ENCODE data around the gene NNT.
A peak's percentile ranks its signal among the peaks of the same experiment; 100 is the strongest.
"Not testable (repeated sequence)": the region's sequence is repeated elsewhere in the genome, so short reads cannot be mapped to it uniquely, and the experiment has no call there.

NNT gene

GRCh38 chr5:43583724-43584123 lies 19.3 kb upstream of the NNT start:
- no peak for DNase-seq (ENCODE audit: low spot score)

- no peak for DNase-seq (ENCODE audit: low spot score)
Measured at GRCh38 chr5:43584166-43584699, 18.7 kb upstream of the NNT start.

GRCh38 chr5:43588842-43589241 lies 14.1 kb upstream of the NNT start:
- DNase-seq (ENCODE audit: low spot score) = no peak

DNA sequence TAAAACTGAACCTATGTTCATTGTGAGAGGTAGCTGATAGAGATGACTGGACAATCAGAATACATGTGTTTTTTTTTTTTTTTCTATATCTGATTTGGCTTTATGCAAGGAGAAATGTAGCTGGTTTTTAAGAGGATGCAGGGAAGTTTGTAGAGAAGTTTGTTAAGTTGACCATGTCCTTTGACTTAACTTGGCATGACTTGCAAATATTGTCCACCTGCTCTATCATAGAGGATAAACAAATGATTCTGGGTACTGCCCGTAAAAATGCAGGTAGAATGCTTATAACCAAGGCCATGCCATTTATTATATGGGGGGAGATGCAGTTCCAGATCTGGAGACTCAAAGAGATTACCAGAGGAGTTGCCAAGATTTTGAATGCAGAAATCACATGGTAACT lies 13.7 kb upstream of the NNT start:
- no peak for DNase-seq (ENCODE audit: low spot score)

GRCh38 chr5:43590700-43591099 lies 12.3 kb upstream of the NNT start:
- DNase-seq (ENCODE audit: low spot score) = no peak

DNA sequence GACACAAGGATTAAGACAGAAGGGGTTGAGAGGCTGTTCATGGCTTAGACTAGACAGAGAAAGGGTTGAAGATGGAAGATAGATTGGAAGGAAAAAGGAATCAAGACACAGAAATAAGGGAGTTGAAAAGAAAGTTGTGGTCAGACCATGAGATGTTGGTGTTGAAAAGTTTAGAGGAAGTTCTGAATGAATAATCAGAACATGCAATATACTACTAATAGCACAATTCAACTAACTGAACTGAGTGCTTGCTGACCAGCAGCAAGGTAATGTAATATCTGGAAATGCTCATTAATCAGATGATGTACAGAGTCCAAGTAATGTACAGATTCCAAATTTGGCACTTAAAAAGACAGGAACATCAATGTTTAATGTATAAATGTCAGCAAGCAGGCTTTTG lies 10.6 kb upstream of the NNT start:
- no peak for DNase-seq (ENCODE audit: low spot score)

- not testable (repeated sequence) for DNase-seq (ENCODE audit: low spot score)
Measured at GRCh38 chr5:43598927-43599326, 4.1 kb upstream of the NNT start.

GRCh38 chr5:43601454-43602260 lies 1.3 kb upstream of the NNT start:
- no peak for DNase-seq (ENCODE audit: low spot score)

GRCh38 chr5:43603344-43604217 lies 601 bp downstream of the NNT start:
- DNase-seq (ENCODE audit: low spot score) = peak; percentile 70

DNA sequence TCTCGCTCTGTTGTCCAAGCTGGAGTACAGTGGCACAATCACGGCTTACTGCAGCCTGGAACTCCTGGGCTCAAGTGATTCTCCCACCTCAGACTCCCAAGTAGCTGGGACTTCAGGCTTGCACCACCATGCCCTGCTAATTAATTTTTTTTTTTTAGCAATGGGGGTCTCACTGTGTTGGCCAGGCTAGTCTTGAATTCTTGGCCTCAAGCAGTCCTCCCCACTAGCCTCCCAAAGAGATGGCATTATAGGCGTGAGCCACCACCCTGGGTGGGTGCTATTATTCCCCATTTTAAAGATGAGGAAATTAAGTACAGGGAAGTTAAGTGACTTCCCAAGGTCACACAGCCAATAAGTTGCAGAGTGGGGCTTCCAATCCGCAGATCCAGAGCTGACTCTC lies 1.7 kb downstream of the NNT start:
- no peak for DNase-seq (ENCODE audit: low spot score)

GRCh38 chr5:43606351-43606750 lies 3.4 kb downstream of the NNT start:
- DNase-seq (ENCODE audit: low spot score) = no peak

DNA sequence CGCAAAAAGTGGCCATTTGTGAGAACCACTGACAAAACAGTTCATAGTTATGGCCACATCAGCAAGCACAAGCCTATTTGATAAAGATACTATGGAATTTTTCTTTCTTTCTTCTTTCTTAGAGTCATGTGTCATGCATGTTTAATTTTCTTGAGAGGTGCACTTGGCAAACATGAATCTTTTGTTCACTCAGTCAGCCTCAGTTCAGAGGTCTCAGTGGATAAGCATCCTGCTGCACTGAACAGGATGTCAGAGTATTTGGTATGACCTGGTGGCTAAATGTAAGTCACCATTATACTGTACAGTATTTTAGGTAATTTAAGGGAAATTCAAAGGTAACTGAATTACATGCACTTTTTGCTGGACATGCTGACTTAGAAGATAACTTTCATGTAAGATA lies 5.4 kb downstream of the NNT start:
- no peak for DNase-seq (ENCODE audit: low spot score)

GRCh38 chr5:43609752-43610151 lies 6.8 kb downstream of the NNT start:
- DNase-seq (ENCODE audit: low spot score) = no peak

DNA sequence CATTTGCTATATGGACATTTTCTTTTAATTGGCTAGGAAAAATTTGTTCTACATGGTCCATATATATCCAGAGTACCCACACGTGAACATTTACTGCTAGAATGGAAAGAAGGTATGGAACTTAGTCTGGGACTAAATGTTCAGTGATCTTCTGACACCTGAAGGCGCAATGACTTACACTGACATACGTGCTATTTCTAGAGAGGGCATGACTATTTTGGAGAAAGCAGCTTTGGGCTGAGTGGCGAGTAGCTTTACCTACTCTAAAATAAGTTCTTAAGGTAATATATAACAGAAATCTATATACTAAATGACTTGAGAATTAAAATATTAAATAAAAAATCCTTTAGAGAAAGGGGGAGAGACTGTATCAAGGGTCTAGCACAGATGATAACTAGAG lies 10.4 kb downstream of the NNT start:
- no peak for DNase-seq (ENCODE audit: low spot score)

DNA sequence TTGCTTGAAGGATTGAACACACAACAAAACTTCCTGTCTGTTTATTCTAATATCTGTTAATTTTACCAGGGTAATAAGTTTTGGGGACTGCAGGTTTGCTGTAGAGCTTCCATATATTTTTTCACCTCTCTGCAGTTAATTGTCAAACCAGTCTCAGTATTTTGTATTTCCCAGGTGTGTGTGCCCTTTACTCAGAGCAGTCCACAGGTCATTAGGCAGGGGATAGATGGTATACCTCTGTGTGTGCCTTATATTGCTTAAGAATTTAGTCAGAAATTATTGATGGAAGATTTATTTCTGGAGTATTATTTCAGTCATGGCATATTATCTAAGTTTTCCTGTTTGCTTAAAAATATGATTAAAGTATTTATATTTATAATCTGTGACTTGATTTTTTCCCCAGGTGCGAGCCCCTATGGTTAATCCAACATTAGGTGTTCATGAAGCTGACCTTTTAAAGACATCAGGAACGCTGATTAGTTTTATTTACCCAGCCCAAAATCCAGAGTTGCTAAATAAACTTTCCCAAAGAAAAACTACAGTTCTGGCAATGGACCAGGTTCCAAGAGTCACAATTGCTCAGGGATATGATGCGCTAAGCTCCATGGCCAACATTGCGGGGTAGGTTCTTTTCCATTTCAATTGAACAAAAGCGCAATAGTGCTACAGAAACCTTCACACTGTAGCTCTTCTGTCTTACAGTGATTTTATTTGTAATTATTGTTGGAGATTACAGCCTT lies 12.6 kb downstream of the NNT start:
- no peak for DNase-seq (ENCODE audit: low spot score)

DNA sequence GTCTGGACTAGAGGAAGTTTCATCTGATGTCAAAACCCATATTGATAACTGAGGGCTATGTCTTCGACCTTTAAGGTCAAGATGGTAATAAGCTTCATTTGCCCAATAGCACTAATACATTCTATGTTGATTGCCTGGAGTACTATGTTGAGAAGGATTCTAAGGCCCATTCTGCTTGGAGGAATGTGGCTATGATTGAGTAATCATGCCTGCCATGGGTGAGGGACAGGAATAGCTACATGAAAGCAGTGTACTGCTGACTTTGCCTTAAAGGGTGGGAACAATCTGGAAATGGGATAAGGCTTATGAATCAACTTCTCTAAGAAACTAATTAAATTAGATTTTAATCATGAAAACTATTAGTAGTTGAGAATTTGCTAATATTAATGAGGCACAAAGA lies 13.6 kb downstream of the NNT start:
- DNase-seq (ENCODE audit: low spot score) = no peak

DNA sequence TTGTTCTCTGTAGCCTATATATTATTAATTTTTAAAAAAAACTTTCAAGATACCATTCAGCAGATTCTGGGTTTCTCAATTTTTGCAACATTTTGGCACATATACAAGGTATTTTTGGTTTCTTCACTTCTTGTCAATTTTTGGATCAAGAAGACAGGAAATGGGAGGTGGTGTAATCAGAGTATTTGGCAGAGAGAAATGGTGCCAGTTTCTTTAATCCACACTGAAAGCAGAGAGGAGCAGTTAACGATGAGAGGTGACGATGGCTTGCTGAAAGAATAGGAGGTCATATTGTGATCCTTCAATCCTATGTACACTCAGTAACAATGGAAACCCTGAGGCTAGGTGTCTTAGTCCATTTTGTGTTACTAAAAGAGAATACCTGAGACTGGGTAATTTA lies 16.4 kb downstream of the NNT start:
- DNase-seq (ENCODE audit: low spot score) = no peak

DNA sequence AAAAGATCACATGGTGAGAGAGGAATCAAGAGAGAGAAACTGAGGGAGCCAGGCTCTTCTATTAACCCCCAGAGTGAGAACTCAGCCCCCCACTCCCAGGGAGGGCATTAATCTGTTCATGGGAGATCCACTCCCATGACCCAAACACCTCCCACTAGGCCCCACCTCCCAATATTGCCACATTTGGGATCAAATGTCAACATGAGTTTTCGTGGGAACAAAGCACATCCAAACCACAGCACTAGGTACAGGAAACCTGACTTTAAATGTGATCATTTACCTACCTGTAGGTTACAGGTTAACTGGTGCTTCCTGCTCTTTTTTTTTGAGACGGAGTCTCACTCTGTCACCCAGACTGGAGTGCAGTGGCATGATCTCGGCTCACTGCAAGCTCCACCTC lies 16.9 kb downstream of the NNT start:
- no peak for DNase-seq (ENCODE audit: low spot score)

DNA sequence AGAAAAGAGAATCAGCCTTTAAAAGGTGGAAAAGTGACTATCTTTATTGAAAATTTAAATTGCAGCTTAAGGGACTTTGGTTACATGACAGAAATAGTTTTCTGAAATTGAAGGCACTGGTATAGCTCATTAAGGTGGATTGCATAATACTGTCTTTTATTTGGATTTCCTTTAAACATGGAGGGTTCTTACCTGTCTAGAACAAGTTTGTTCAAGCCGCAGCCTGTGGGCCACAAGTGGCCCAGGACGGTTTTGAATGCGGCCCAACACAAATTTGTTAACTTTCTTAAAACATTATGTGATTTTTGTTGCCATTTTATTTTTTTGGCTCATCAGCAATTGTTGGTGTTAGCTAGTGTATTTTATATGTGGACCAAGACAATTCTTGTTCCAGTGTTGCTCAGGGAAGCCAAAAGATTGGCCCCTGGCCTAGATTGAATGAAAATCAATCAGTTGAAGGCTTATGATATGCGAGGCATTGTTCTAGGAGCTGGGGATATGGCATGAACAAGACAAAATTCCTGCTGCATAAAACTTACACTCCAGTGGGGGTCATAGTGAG lies 18.0 kb downstream of the NNT start:
- DNase-seq (ENCODE audit: low spot score) = no peak

DNA sequence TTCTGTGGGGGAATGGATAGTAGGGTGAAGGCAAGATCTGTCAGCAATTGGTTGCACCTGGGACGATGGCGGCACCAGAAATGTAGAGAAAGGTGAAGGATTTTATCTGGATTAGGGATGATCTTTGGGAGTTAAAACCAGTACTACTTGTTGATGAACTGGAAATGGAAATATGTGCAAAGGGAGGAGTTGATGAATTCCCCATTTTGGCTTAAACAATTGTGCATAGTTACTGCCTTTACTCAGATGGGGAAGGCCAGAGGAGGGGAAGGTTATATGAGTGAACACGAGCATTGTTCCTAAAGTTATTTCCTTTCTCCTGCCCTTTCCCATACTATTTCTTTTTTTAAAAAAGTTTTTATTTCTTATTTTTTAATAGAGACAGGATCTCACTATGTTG lies 19.1 kb downstream of the NNT start:
- DNase-seq (ENCODE audit: low spot score) = no peak

DNA sequence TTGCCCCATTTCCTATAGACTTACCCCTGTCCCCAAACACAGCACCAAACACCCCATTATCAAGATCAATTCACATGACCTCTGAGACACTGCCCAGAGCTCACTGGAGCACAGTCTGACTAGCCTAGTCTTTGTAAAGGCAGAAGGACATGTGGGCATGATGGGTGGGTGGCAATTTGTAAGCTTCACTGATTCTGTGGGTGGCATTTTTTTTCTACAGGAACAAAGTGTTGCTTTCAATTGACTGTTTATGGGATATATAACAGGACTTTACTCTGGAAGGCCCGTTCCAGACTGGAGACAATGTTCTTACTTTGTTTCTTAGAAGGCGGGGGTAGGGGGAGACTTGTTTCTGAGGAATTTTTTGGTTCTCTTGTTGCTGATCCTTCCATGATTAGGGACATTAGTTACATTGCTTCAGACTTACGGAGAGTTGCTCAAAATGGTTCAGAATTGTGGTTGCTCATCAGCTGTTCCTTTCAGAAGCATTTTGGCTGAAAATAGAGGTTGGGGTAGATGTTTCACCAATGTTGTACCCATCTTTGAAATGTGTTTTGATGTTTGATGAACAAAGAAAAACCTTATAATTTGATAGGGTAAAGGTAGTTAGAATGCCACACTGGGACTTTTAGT lies 20.2 kb downstream of the NNT start:
- DNase-seq (ENCODE audit: low spot score) = no peak

GRCh38 chr5:43627028-43627427 lies 24.0 kb downstream of the NNT start:
- no peak for DNase-seq (ENCODE audit: low spot score)
